Measurements from ENCODE around the gene ADAM19.

Gene ADAM19, protein sequence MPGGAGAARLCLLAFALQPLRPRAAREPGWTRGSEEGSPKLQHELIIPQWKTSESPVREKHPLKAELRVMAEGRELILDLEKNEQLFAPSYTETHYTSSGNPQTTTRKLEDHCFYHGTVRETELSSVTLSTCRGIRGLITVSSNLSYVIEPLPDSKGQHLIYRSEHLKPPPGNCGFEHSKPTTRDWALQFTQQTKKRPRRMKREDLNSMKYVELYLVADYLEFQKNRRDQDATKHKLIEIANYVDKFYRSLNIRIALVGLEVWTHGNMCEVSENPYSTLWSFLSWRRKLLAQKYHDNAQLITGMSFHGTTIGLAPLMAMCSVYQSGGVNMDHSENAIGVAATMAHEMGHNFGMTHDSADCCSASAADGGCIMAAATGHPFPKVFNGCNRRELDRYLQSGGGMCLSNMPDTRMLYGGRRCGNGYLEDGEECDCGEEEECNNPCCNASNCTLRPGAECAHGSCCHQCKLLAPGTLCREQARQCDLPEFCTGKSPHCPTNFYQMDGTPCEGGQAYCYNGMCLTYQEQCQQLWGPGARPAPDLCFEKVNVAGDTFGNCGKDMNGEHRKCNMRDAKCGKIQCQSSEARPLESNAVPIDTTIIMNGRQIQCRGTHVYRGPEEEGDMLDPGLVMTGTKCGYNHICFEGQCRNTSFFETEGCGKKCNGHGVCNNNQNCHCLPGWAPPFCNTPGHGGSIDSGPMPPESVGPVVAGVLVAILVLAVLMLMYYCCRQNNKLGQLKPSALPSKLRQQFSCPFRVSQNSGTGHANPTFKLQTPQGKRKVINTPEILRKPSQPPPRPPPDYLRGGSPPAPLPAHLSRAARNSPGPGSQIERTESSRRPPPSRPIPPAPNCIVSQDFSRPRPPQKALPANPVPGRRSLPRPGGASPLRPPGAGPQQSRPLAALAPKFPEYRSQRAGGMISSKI

DNA sequence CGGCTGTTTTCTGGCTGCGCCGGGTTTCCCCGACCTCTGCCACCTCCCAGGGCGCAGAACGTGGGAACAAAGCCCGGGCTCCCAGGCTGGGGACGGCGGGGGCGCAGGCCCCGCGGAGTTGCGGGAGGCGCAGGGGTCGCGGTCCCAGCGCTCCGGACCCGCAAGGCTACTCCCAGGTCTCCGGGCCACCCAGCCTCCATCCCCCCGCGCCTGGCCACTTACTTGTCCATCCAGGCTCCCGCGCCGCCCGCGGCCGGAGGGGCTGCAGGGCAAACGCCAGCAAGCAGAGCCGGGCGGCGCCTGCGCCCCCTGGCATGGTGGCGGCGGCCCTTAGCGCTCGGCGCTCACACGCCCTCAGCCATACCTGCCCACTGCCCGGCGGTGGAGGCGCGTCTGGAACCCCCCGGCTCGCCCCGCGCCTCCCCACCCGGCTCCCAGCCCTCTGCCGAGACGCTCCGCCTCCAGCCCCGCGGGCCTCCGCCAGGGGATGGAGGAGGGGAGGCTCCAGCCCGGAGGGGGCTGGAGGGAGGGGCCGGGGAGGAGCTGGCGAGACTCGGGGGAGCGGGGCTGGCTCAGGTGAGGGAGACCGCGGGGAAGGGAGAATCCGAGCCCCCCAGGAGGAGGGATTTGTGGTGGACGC is at the start of gene ADAM19:
TSS of gene ADAM19 (minus strand) at position 395 of the 640 bp plus-strand sequence. CDS start at position 316, 79 bp downstream.
- TF ChIP-seq, protein P1, sequence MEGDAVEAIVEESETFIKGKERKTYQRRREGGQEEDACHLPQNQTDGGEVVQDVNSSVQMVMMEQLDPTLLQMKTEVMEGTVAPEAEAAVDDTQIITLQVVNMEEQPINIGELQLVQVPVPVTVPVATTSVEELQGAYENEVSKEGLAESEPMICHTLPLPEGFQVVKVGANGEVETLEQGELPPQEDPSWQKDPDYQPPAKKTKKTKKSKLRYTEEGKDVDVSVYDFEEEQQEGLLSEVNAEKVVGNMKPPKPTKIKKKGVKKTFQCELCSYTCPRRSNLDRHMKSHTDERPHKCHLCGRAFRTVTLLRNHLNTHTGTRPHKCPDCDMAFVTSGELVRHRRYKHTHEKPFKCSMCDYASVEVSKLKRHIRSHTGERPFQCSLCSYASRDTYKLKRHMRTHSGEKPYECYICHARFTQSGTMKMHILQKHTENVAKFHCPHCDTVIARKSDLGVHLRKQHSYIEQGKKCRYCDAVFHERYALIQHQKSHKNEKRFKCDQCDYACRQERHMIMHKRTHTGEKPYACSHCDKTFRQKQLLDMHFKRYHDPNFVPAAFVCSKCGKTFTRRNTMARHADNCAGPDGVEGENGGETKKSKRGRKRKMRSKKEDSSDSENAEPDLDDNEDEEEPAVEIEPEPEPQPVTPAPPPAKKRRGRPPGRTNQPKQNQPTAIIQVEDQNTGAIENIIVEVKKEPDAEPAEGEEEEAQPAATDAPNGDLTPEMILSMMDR (IDR thresholded peaks at IDR 0.05; ENCODE audit: borderline replicate concordance, insufficient read depth, low read depth, low read length): no peak
- H3K4me3 ChIP-seq (ENCODE audit: low read depth, low read length): peak within 1 kb of the TSS; percentile 80

DNA sequence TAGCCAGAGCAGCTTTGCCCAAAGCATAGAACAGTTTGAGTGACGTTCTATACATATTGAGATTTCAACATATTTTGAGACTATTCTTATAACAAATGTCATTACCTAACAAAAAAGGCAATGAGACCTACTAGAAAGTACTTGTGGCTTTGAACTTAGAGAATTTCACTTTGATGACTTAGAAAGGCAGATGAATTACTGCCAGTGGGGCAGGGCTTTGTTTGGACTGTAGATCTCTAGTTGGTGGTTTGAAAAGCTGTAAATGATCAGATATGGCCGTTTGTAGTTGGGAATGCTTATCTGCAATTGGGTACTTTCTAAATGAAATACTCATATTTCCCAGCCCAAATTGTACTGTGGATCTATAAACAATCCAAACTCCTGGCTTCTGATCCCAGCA is 48.6 kb upstream of the ADAM19 start:
- TF ChIP-seq, protein P1 (IDR thresholded peaks at IDR 0.05; ENCODE audit: borderline replicate concordance, insufficient read depth, low read depth, low read length): no peak

DNA sequence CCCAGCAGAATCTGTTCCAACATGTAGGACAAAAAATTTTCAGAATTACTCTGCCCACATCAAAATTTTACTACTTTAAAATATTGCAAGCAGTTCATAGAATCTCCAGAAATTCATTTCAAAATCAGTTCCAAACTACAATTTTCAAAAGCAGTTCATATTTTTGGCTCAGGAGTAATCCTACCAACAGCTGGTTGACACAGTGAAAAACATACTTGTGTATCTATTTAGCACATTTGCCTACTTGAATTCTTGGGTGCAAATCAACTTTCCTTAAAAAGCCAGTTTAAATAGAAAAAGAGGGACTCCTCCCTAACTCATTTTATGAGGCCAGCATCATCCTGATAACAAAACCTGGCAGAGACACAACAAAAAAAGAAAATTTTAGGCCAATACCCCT is 45.2 kb upstream of the ADAM19 start:
- H3K4me3 ChIP-seq (ENCODE audit: low read depth, low read length): no peak overlapping the region
- TF ChIP-seq, protein P1 (IDR thresholded peaks at IDR 0.05; ENCODE audit: borderline replicate concordance, insufficient read depth, low read depth, low read length): no peak

More for the DNA sequence above, 48.6 kb upstream of the ADAM19 start:
- H3K4me3 ChIP-seq (ENCODE audit: low read depth, low read length): no peak overlapping the region

DNA sequence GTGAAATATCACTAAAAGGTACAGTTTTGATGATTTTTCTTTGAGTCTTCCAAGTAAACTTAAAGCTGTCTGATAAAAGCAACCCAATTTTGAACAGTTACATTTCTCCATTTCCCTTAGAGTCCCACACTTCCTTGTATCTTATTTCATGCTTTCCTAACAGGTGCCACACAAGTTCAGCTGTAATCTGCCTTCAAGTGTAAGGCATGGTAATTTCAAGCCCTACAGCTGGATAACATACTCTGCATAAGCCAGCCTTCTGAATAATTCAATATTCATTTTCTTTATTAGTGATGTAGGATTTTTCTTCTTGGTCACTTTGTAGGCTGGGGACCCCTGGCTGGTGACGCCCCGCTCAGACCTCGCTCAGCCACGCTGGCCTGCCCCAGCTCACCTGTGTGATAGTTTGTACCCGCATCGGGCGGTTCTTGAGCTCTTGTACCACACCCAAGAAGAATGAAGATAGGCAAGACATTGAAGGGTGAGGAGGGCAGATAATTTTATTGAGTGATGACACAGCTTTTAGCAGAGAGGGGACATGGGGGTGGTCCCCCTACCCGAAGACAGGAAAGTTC is 42.7 kb upstream of the ADAM19 start:
- TF ChIP-seq, protein P1 (IDR thresholded peaks at IDR 0.05; ENCODE audit: borderline replicate concordance, insufficient read depth, low read depth, low read length): no peak
- no peak overlapping the region for H3K4me3 ChIP-seq (ENCODE audit: low read depth, low read length)

DNA sequence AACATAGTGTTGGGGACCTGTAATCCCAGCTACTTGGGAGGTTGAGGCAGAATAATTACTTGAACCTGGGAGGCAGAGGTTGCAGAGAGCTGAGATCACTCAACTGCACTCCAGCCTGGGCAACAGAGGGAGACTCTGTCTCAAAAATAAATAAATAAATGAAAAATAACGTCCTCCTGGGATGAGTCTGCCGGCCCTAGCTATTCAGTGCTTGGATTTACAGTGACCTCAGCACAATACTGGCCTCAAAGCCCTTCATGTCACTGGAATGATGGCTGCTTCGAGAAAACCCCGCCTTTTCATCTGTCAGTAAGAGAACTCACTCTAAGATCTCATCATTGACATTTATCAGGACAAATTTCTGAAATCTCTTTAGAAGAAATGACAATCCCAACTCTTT is 41.2 kb upstream of the ADAM19 start:
- TF ChIP-seq, protein P1 (IDR thresholded peaks at IDR 0.05; ENCODE audit: borderline replicate concordance, insufficient read depth, low read depth, low read length): no peak
- H3K4me3 ChIP-seq (ENCODE audit: low read depth, low read length): no peak overlapping the region

DNA sequence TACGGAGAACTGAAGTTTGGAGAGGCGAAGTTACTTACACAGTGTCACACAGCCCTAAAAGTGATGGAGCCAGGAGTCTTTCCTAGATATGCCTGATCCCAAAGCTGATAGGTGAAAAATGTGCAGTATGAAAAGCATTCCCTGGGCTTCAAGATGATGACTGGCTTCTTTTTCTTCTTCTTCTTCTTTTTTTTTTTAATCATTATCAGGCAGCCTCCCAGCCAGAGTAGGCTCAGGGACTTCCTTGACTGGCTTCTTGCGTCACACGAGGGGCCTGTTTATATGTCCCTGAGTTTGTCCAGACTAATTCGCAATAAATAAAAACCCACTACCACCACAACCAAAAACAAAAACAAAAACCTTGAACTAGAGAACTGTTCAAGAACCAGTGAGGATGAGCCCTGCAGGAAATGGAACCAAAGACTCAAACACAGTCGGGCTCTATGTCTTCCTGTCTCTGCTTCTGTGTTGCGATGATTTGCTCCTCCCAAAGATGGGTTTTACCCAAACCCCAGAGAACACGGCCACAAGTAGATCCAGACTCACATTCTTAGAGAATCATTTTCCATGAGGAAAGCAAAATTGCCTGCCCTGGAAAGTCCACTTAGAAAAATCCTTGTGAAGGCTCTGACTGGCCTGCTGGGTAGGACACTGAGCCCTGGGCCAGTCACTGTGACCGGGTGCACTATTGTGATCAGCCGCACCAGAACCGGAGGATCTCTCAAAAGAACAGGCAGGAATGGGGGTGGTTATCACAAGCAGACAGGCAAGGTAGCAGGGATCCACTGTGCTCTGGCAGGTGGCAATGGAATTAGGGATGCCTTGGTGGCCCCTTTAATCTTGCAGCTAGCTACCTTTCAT is 38.0 kb upstream of the ADAM19 start:
- no peak overlapping the region for H3K4me3 ChIP-seq (ENCODE audit: low read depth, low read length)
- TF ChIP-seq, protein P1 (IDR thresholded peaks at IDR 0.05; ENCODE audit: borderline replicate concordance, insufficient read depth, low read depth, low read length): no peak

All from GM12875 (cell line).